Endometrium (tissue), 2 donors: ENCODE results near the gene PNLIPRP2.

ENCODE experiments used
- FAIRE-seq: peaks from 2 replicates; lab custom pipeline; 2012; peaks lifted over from hg19 to GRCh38; lab: Jason Lieb, UNC
- donor health status: control.
- donor health status: control.

Gene PNLIPRP2

DNA sequence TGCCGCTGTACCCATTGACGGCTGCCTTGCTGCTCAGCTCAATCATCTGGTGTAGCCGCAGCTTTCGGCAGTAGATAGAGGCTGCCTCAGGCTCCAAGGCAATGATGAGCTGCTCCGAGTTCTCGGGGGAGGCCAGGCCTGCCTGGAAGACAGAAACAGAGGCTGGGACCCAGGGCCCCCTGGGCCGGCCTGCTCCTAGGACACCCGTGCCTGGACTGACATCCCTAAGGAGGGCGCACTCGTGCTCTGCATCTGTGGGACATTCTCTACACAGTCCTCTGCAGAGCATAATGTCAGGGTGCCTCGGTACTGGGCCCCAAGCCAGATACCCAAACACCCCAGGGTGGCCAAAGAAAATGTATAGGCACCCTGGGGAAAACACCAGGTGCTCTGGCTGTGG is 63.1 kb downstream of the PNLIPRP2 start:
- FAIRE-seq: no peak

DNA sequence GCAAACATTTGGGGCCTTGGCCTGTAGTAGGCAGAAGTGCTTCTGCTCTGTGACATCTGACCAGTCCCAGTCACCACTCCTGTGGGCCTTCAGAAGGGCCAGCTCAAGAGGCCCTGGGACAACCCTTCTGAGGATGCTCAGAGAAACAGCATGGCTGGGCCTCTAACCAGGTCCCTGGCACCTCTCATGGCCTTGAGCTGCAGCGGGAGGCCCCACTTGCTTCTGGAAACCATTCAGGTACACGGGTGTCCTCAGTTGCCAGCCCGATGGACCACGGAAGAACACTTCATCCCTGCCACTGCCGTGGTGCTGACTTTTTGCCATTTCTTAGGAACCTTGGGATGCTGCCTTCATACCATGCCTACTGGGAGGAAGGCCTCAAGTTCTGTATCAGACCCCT is 64.0 kb downstream of the PNLIPRP2 start:
- FAIRE-seq: no peak

DNA sequence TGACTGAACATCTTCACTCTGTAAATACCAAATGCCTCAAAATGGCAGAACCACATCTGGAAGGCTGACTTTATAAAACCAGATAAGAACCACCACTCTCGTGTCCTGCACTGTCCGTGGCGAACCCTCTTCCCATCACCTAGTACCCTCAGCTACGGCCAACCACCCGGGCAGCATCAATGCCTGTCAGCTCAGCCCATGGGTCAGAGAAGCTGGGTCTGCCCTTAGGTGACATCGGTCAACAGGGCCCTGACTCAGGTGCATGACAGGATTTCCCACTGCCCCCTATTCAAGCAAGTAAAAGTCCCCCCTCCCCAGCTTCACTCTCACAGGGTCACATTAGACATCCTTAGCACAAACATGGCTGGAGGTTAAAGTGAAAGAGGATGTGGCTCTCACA is 65.1 kb downstream of the PNLIPRP2 start:
- no peak for FAIRE-seq

DNA sequence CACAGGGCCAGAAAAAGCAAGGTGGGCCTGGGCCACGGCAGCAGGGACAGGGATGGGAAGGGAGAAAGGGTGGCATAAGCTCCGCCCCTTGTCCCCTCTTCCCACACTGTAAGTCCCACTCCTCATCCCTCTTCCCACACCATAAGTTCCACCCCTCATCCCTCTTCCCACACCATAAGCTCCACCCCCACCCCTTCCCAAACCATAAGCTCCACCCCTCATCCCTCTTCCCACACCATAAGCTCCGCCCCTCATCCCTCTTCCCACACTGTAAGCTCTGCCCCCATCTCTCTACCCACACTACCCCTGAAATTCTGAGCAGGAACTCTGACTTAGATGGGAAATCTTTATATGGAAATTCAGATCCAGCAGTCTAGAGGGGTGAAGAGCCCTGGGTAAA is 65.9 kb downstream of the PNLIPRP2 start:
- FAIRE-seq: no peak

DNA sequence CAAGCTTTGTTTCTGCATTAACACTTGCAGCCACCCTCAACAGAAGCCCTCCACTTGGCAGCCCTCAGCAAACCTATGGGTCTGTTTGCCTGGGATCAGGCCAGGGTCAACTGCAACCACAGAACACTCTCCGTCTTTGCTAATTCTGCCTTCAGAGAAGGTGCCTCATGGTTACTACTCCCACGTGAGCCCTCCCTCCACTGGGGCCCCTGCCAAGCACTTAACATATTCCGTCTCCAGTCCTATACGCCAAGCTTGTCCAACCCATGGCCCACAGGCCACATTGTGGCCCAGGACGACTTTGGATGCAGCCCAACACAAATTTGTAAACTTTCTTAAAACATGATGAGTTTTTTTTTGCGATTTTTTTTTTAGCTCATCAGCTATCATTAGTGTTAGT is 66.9 kb downstream of the PNLIPRP2 start:
- FAIRE-seq: no peak

DNA sequence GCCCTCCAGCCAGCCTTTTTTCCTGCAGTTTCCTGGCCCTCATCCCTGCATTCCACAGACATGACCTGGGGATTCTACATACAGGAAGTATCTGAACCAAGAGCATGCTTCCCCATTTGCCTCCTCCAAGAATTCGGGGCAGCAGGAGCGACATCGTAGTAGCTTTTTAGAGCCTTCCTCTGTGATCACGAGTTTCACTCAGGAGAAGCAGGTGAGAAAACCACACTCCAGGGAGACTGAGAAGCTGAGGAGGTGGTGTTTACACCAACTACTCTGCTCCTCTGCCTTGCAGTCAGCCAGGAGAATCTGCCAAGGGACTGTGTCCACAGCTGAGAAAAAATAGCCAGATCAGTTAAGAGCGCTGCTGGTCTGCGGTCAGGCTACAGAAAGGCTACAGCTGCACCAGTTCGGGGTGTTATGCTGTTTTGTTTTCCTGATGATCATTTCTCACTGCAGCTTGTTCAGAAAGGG is 67.5 kb downstream of the PNLIPRP2 start:
- FAIRE-seq: no peak

DNA sequence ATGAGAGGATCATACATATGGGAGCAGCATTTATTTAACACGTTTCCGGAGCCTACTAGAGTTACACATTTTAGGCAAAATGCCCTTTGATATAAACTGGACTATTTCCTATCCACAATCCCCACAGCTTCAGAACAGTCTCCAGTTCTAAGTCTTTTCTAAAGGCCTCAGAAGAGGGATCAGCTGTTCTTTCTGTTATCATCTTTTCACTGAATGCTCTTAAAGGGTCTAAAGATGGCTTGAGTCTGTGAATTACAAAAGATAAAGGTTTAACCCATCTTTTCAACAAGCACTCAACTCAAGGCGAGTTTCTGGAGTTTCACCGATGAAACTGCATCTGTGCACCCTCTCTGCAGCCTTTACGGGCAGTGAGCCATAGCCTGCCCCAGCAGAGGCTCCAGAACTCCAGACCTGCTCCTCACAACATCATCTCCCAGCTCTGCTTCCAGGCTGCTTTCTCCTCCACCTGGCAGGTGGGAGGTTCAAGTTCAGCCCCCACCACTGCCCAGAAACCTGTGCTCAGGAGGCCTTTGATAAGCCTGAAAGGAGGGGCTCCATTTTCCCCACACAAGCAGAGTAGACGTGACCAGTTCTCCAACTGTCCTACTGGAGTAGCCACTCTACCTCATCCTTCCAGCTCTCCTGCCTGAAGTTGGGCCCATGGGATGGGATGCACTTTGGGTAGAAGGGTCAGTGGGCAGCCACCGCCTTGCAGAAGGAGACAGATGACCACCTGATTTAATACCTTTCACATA is 68.2 kb downstream of the PNLIPRP2 start:
- no peak for FAIRE-seq

DNA sequence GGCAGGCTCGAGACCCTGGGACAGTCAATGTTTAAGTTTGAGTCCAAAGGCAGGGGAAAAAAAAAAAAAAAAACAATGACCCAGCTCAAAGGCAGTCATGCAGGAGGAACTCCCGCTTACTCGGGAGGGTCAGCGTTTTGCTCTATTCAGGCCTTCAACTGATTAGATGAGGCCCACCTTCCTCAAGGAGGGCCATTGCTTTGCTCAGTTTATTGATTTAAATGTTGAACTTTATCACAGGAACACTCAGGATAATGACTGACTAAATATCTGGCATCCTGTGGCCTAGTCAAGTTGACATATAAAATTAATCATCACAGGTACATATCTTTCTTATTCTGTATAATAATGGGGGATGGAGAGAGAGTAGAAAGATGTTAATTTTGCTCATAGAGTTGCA is 69.0 kb downstream of the PNLIPRP2 start:
- no peak for FAIRE-seq

DNA sequence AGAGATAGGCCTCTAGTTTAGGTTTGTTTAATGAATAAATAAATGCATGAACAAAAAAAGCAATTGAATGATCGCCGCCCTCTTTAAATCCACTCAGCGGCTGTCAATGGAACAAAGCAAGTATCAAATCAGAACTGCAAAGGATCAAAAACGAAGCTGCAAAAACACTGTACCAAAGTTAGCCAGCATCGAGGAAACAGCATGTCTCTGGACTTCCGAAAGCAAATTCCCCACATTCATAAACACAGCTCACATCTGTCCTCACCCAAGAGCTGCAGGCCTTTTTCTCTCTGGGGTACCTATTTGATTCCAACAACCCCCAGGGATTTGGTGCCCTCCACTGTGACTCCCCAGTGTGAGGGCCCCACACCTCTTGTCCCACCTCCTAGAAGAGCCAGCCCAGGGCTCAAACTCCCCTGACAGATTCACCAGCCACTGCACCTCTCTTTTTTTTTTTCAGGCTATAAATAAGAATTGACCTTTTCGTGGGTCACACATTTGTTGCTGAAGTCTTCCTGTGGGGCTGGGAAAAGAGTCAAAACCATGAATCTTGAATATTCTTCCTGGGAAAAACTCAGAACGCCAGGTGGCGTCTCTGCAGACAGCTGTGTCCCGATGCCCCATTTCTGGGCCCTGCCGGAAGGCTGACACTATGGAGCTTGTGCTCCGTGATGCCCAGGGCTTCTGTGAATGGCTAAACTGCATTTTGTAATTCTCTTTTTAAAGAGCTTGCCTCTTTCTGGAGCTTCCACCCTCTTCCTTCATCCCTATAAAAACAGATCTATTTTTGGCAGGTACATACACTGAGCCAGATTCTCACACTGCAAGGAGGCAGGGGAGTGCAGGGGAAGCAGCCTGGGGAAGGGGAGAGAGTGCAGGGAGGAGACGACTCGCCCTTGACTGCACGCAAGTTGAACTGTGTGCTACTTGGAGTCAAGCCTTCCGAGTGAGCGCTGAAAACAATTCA is 69.9 kb downstream of the PNLIPRP2 start:
- no peak for FAIRE-seq

DNA sequence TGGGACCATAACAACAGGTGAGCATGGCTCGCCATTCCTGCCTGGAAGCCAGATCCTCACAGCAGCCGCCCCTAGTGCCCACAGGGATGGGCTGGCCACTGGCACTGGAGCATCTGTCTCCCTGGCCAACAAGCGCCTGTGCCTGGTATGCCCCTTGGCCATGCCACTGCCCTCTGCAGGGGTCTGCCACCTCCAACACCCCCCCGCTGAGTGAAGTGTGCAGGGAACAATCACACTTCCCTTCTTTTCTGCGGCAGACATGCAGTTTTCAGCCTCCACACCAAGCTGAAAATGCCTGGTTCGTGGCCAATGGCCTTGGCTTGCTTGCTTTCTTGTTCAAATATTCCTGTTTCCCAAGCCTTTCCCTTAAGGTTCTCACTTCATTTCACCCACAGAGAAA is 70.9 kb downstream of the PNLIPRP2 start:
- FAIRE-seq: no peak

DNA sequence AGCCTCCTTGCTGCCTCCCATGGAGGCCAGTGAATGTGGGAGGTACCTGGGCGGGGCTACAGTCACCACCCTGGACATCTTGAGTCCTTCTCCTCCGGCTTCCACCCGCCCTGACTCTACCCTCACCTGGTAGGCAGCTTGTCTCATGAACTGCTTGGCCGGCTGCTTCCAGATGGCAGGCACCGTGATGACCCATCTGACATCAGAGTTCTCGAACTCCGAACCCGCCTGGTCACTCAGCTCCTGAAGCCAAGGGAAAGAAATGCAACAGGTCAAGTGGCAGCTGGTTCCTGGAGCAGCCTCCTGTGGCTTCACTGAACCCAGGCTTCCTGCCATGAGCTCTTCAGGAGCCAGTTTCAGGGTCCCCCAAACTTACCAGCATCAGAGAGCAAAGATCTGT is 71.5 kb downstream of the PNLIPRP2 start:
- FAIRE-seq: no peak

DNA sequence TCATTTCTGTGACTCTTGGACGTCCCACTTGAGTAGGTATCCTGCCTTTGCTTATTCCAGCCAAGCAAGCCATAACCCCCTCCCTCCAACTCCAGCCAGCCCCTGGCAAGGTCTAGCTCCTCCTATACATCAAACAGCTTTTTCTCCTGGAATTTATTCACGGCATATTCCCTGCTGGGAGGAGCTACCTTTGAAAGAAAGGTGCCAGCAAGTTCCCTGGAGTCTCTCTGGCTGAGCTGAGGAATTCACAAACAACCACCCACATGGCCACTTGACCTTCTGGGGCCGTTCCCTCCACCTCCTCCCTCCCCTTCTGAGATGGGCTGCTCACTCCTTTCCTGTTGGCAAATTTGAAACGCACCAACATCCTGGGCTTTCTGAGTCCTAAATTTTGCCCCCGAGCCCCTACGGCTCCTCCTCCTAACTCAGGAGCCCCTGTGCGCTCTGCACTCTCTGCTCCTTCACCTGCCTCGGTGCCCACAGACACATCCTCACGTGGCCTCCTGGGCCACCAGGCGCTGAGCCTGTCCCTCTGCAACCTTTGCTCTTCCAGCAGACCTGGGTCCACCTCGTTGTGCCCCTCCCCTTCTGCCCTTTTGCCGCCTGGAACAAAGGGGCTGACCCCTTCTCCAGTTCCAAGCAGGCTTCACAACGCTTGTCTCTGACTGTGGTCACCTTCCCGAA is 73.6 kb downstream of the PNLIPRP2 start:
- no peak for FAIRE-seq
